Endothelial cell of umbilical vein (primary cell): ENCODE results near the gene FRY.

ENCODE experiments used
- CTCF ChIP-seq, 2 donors: IDR thresholded peaks; 1 replicate in 1 of 2; 2 replicates in 1 of 2; pipeline ENCODE4 v1.5.1; 2011; ENCODE audit warnings: low read length in 2 of 2, mild to moderate bottlenecking in 2 of 2, moderate library complexity in 2 of 2, control low read depth in 1 of 2, inconsistent platforms in 1 of 2, low read depth in 1 of 2; ENCODE audit not compliant: insufficient read depth in 1 of 2; ENCODE audit errors: extremely low read depth in 1 of 2
- POLR2A ChIP-seq: IDR thresholded peaks from 2 replicates; pipeline ENCODE4 v1.6.1; 2012; ENCODE audit warnings: low read depth, mild to moderate bottlenecking, control low read depth, low read length

GRCh38 chr13:32036126-32036695 is 4.6 kb downstream of the FRY start:
- TF ChIP-seq POLR2A: no peak
- no peak for TF ChIP-seq CTCF (IDR thresholded peaks at IDR 0.05; ENCODE audit: extremely low read depth in 1 of 2, insufficient read depth in 1 of 2, low read depth in 1 of 2, low read length in 2 of 2)
